ENCODE measurements around the gene ZNF691.
"Not testable (repeated sequence)": the region's sequence is repeated elsewhere in the genome, so short reads cannot be mapped to it uniquely, and the experiment has no call there.

DNA sequence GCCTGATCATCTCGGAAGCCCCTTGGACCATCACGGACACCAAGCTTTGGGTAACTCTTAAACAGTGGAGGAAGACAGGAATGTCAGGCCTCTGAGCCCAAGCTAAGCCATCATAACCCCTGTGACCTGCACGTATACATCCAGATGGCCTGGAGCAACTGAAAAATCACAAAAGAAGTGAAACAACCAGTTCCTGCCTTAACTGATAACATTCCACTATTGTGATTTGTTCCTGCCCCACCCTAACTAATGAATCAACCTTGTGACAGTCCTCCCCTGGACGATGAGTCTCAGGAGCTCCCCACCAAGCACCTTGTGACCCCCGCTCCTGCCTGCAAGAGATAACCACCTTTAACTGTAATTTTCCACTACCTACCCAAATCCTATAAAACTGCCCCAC, 13.0 kb downstream of the ZNF691 start:
- TF ChIP-seq, protein P1, sequence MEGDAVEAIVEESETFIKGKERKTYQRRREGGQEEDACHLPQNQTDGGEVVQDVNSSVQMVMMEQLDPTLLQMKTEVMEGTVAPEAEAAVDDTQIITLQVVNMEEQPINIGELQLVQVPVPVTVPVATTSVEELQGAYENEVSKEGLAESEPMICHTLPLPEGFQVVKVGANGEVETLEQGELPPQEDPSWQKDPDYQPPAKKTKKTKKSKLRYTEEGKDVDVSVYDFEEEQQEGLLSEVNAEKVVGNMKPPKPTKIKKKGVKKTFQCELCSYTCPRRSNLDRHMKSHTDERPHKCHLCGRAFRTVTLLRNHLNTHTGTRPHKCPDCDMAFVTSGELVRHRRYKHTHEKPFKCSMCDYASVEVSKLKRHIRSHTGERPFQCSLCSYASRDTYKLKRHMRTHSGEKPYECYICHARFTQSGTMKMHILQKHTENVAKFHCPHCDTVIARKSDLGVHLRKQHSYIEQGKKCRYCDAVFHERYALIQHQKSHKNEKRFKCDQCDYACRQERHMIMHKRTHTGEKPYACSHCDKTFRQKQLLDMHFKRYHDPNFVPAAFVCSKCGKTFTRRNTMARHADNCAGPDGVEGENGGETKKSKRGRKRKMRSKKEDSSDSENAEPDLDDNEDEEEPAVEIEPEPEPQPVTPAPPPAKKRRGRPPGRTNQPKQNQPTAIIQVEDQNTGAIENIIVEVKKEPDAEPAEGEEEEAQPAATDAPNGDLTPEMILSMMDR (IDR thresholded peaks at IDR 0.05) = not testable (repeated sequence)
- TF ChIP-seq POLR2A (IDR thresholded peaks at IDR 0.05) = not testable (repeated sequence)

Data from uterus (tissue), 2 donors.